IMR-90 (cell line): ENCODE results near the gene DAAM2. TPM values are rescaled to one million over a fixed set of nuclear protein-coding genes. Genes with fewer than 3 reads are reported as not detected.

Experiments used
- ATAC-seq: fragments of 200-7000 bp; cut with Tn5 transposase; 2 replicates; pipeline ENCODE4 v1.9.1; 2020; ENCODE audit warnings: low read depth, mild to moderate bottlenecking, moderate library complexity
- BruUV-seq: library from RNA; stranded (reverse); fragments of 400-500 nt; replicated peaks from 2 replicates; lab custom pipeline; 2021; lab: Mats Ljungman, UMichigan
- CTCF ChIA-PET: fragments of 300-600 bp; formaldehyde crosslinking; extraction: SDS; loops from one replicate; lab custom pipeline; 2021; ENCODE audit warnings: antibody characterized with exemption; lab: Yijun Ruan, JAX
- POLR2A ChIA-PET: fragments of 300-600 bp; sonication (Branson Sonifier 250); formaldehyde crosslinking; loops from one replicate; lab custom pipeline; 2022; ENCODE audit warnings: antibody characterized with exemption; ENCODE audit not compliant: unreplicated experiment; lab: Charles Lee
- DNase-seq: peaks from one replicate; pipeline ENCODE4 v3.0.0; 2013
- H2AFZ ChIP-seq: replicated peaks from 2 replicates; pipeline ENCODE3; 2013; ENCODE audit warnings: low read length, mild to moderate bottlenecking; ENCODE audit not compliant: poor library complexity
- H2AK5ac ChIP-seq: 2 replicates; pipeline ENCODE4 v1.6.1; 2013; ENCODE audit warnings: low read depth, low read length, inconsistent platforms
- H2AK9ac ChIP-seq: replicated peaks from 2 replicates; pipeline ENCODE3; 2013; ENCODE audit warnings: mild to moderate bottlenecking, low read depth, low read length, moderate library complexity; ENCODE audit not compliant: poor library complexity
- H2BK120ac ChIP-seq: 2 replicates; pipeline ENCODE4 v1.6.1; 2013; ENCODE audit warnings: low read depth, low read length, inconsistent platforms
- H2BK15ac ChIP-seq: 3 replicates; pipeline ENCODE4 v1.6.1; 2013; ENCODE audit warnings: low read depth, low read length, inconsistent platforms
- H2BK20ac ChIP-seq: 2 replicates; pipeline ENCODE4 v1.6.1; 2013; ENCODE audit warnings: low read depth, mild to moderate bottlenecking, inconsistent platforms, low read length, moderate library complexity
- H2BK5ac ChIP-seq: 2 replicates; pipeline ENCODE4 v1.6.1; 2013; ENCODE audit warnings: mild to moderate bottlenecking, low read depth, low read length, inconsistent platforms; ENCODE audit not compliant: poor library complexity, severe bottlenecking
- H3K14ac ChIP-seq: replicated peaks from 2 replicates; pipeline ENCODE4 v1.6.1; 2013; ENCODE audit warnings: low read depth, low read length, inconsistent platforms
- H3K18ac ChIP-seq: 2 replicates; pipeline ENCODE4 v1.6.1; 2013; ENCODE audit warnings: low read depth, low read length, control low read depth
- H3K23ac ChIP-seq: 2 replicates; pipeline ENCODE4 v1.6.1; 2013; ENCODE audit warnings: low read depth, low read length, inconsistent platforms
- H3K27ac ChIP-seq: 2 replicates; pipeline ENCODE4 v1.5.1; 2013; ENCODE audit warnings: mild to moderate bottlenecking, control low read depth, low read length; ENCODE audit not compliant: insufficient read depth
- H3K27me3 ChIP-seq: 2 replicates; pipeline ENCODE4 v1.6.1; 2013; ENCODE audit warnings: low read length; ENCODE audit not compliant: control insufficient read depth, insufficient read depth
- H3K36me3 ChIP-seq: 2 replicates; pipeline ENCODE4 v1.6.1; 2013; ENCODE audit warnings: low read length, mixed read lengths; ENCODE audit not compliant: control insufficient read depth, insufficient read depth
- H3K4ac ChIP-seq: 2 replicates; pipeline ENCODE4 v1.6.1; 2013; ENCODE audit warnings: low read depth, low read length, inconsistent platforms
- H3K4me1 ChIP-seq: 2 replicates; pipeline ENCODE4 v1.6.1; 2013; ENCODE audit warnings: low read length, mixed read lengths; ENCODE audit not compliant: control insufficient read depth, insufficient read depth
- H3K4me2 ChIP-seq: 2 replicates; pipeline ENCODE4 v1.6.1; 2013; ENCODE audit warnings: low read depth, mild to moderate bottlenecking, control low read depth, low read length, moderate library complexity
- H3K4me3 ChIP-seq: 2 replicates; pipeline ENCODE4 v1.5.1; 2013; ENCODE audit warnings: low read depth, mild to moderate bottlenecking, control low read depth, low read length, moderate library complexity; ENCODE audit not compliant: insufficient read depth
- H3K56ac ChIP-seq: 2 replicates; pipeline ENCODE4 v1.6.1; 2013; ENCODE audit warnings: low read length, inconsistent platforms; ENCODE audit not compliant: insufficient read depth; ENCODE audit errors: extremely low read depth
- H3K79me1 ChIP-seq, 2 experiments: 2 replicates each; pipeline ENCODE4 v1.6.1; 2013; ENCODE audit warnings: low read length in 2 of 2, inconsistent platforms in 1 of 2, low read depth in 1 of 2
- H3K9ac ChIP-seq: 2 replicates; pipeline ENCODE4 v1.6.1; 2013; ENCODE audit warnings: low read depth, low read length, control low read depth
- H3K9me1 ChIP-seq: 2 replicates; pipeline ENCODE4 v1.6.1; 2013; ENCODE audit warnings: low read length, inconsistent platforms; ENCODE audit not compliant: insufficient read depth
- H3K9me3 ChIP-seq: 2 replicates; pipeline ENCODE4 v1.6.1; 2013; ENCODE audit warnings: low read length; ENCODE audit not compliant: control insufficient read depth, insufficient read depth
- H4K20me1 ChIP-seq: 2 replicates; pipeline ENCODE4 v1.6.1; 2013; ENCODE audit warnings: low read length, inconsistent platforms; ENCODE audit not compliant: insufficient read depth
- H4K5ac ChIP-seq: 2 replicates; pipeline ENCODE4 v1.6.1; 2013; ENCODE audit warnings: mild to moderate bottlenecking, low read depth, low read length, control low read depth
- H4K8ac ChIP-seq, 2 experiments: 2 replicates each; pipeline ENCODE4 v1.6.1; 2013; ENCODE audit warnings: low read depth in 2 of 2, low read length in 2 of 2, control low read depth in 1 of 2, inconsistent platforms in 1 of 2
- H4K91ac ChIP-seq: 2 replicates; pipeline ENCODE4 v1.6.1; 2013; ENCODE audit warnings: low read depth, low read length, inconsistent platforms; ENCODE audit not compliant: insufficient read depth
- BHLHE40 ChIP-seq: fragments of 150-350 bp; IDR thresholded peaks from 2 replicates; pipeline ENCODE4 v1.6.1; 2016; ENCODE audit warnings: mild to moderate bottlenecking, low read depth, low read length
- CEBPB ChIP-seq: IDR thresholded peaks from 2 replicates; pipeline ENCODE4 v1.6.1; 2012; ENCODE audit warnings: low read depth, low read length, improper control_type of control experiment
- CHD1 ChIP-seq: IDR thresholded peaks from 2 replicates; pipeline ENCODE4 v1.6.1; 2012; ENCODE audit warnings: low read depth, low read length, improper control_type of control experiment
- FOS ChIP-seq: fragments of 150-350 bp; IDR thresholded peaks from 2 replicates; pipeline ENCODE4 v1.6.1; 2016; ENCODE audit warnings: low read depth, low read length
- MAFK ChIP-seq: IDR thresholded peaks from 2 replicates; pipeline ENCODE4 v1.6.1; 2012; ENCODE audit warnings: low read depth, low read length, improper control_type of control experiment
- MAZ ChIP-seq: IDR thresholded peaks from 2 replicates; pipeline ENCODE4 v1.6.1; 2012; ENCODE audit warnings: low read depth, mild to moderate bottlenecking, low read length, improper control_type of control experiment, moderate library complexity, borderline replicate concordance
- MXI1 ChIP-seq: IDR thresholded peaks from 2 replicates; pipeline ENCODE4 v1.6.1; 2012; ENCODE audit warnings: low read depth, mild to moderate bottlenecking, low read length, moderate library complexity, borderline replicate concordance
- NFE2L2 ChIP-seq: fragments of 150-350 bp; IDR thresholded peaks from 2 replicates; pipeline ENCODE4 v1.6.1; 2016; ENCODE audit warnings: low read depth, mild to moderate bottlenecking, low read length
- POLR2A ChIP-seq: IDR thresholded peaks from 2 replicates; pipeline ENCODE4 v1.6.1; 2012; ENCODE audit warnings: mild to moderate bottlenecking, low read depth, low read length
- RAD21 ChIP-seq: IDR thresholded peaks from 2 replicates; pipeline ENCODE4 v1.6.1; 2012; ENCODE audit warnings: low read length, improper control_type of control experiment
- RCOR1 ChIP-seq: IDR thresholded peaks from 2 replicates; pipeline ENCODE4 v1.6.1; 2012; ENCODE audit warnings: mild to moderate bottlenecking, low read length, improper control_type of control experiment; ENCODE audit not compliant: insufficient replicate concordance
- RFX5 ChIP-seq: IDR thresholded peaks from 2 replicates; pipeline ENCODE4 v1.8.0; 2012; ENCODE audit warnings: low read depth, mild to moderate bottlenecking, low read length, moderate library complexity
- SMC3 ChIP-seq: fragments of 150-350 bp; IDR thresholded peaks from 2 replicates; pipeline ENCODE4 v1.6.1; 2016; ENCODE audit warnings: low read depth, mild to moderate bottlenecking, antibody characterized with exemption, low read length, moderate library complexity
- WGBS, 2 experiments: methylation state at CpG; one replicate each; pipeline versions ENCODE4 v1.1.5 to v1.1.7; 2013; ENCODE audit warnings: missing lambda C conversion rate in 2 of 2; ENCODE audit not compliant: insufficient read length in 1 of 2; ENCODE audit errors: extremely low coverage in 2 of 2; 5-methylcytosine and 5-hydroxymethylcytosine counted together
- dilution Hi-C: fragments of 300-500 bp; cut with HindIII; formaldehyde crosslinking; loops from one replicate; pipeline ENCODE4 v1.14.3; 2018; ENCODE audit warnings: low sequenced_read_pairs; ENCODE audit not compliant: unreplicated experiment
- in situ Hi-C: fragments of 300-500 bp; cut with MboI; formaldehyde crosslinking; loops from 3 replicates; pipeline ENCODE4 v1.14.3; 2019; ENCODE audit warnings: low sequenced_read_pairs, inconsistent platforms, mixed read lengths
- intact Hi-C: fragments of 100-400 bp; cut with micrococcal nuclease; formaldehyde crosslinking; loops from 2 replicates; pipeline ENCODE4 v1.10.0; 2022
- polyA plus RNA-seq, 3 experiments: library from polyadenylated mRNA; depleted of rRNA; stranded (reverse); fragments of >200 nt; gene quantifications; 2 replicates each; pipeline ENCODE4 v1.2.3, GENCODE V29; 2012; ENCODE audit warnings: low replicate concordance in 1 of 3
- total RNA-seq: library from RNA; depleted of rRNA; stranded (reverse); fragments of >200 nt; gene quantifications from 2 replicates; pipeline ENCODE4 v1.2.3, GENCODE V29; 2012
- TF ChIP-seq, protein P1 (sequence below): fragments of 150-350 bp; IDR thresholded peaks from 2 replicates; pipeline ENCODE4 v1.6.1; 2017; ENCODE audit warnings: mild to moderate bottlenecking, antibody characterized with exemption, low read length, low read depth
- TF ChIP-seq, protein P2 (sequence below): conservative IDR thresholded peaks from 2 replicates; pipeline ENCODE4 v1.5.1; 2012; ENCODE audit warnings: mild to moderate bottlenecking, low read depth, low read length, improper control_type of control experiment
- TF ChIP-seq, protein P3 (sequence below): fragments of 150-350 bp; IDR thresholded peaks from 2 replicates; pipeline ENCODE4 v1.6.1; 2016; ENCODE audit warnings: low read depth, mild to moderate bottlenecking, low read length, moderate library complexity, borderline replicate concordance

The DAAM2 gene
- total and polyA plus RNA-seq, 2 of the 4 experiments (the other 2 are of a cell fraction): 11.2 to 12.9 TPM

DNA sequence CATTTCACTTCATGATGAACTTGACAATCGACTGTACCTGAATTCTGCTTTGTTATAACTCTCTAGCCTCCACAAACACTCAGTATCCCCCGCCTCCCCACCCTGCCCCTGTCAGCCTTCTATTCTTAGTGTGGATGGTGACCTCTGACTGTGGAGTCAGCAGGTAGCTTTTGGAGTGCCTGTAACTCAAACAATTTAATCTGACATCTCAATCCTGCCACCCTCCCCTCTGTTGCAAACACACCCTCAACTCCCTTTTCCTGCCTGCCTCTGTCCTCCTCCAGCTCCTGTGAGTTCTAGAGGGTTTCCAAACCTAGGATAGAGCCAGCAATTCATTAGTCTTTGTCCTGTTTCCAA, 20.3 kb downstream of the DAAM2 start:
- in situ Hi-C loops (no loop called here), intact Hi-C loops (no loop called here), dilution Hi-C loops (no loop called here)
- Histone ChIP-seq H3K27me3 (no peaks in the 10 kb centered on the region), H4K8ac (no peak overlapping the region), H4K5ac (peak overlapping the region; percentile 1; the same call in 1 of the 2 replicates), H4K91ac (peak overlapping the region; percentile 45; the same call in 1 of the 2 replicates), H3K4me2 (peak overlapping the region; percentile 27; the same call in 1 of the 2 replicates), H3K23ac (no peak overlapping the region), H2BK15ac (no peak overlapping the region), H3K79me1 (peaks cover 0 to 13% of the 10 kb centered on the region in 2 experiments; a peak in 1 of 4 replicates), H3K4ac (peak overlapping the region; percentile 57), H3K56ac (no peak overlapping the region), H3K18ac (no peak overlapping the region; the same call in 1 of the 2 replicates), H3K4me1 (peaks cover 16% of the 10 kb centered on the region), H3K9me3 (0 out of 2 replicates have a peak, but pooled peaks cover 2% of the 10 kb centered on the region), H3K27ac (peak overlapping the region; percentile 41; the same call in 1 of the 2 replicates), H2BK120ac (no peak overlapping the region; the same call in 1 of the 2 replicates), H2BK5ac (peak overlapping the region; percentile 5), H2AK5ac (no peak overlapping the region; the same call in 1 of the 2 replicates), H3K9me1 (0 out of 2 replicates have a peak, but pooled peaks cover 2% of the 10 kb centered on the region), H2AFZ (no peak overlapping the region), H4K20me1 (no peaks in the 10 kb centered on the region), H3K14ac (no peak overlapping the region), H3K4me3 (no peak overlapping the region), H2AK9ac (no peak overlapping the region), H3K9ac (no peak overlapping the region), H2BK20ac (peak overlapping the region; percentile 11; the same call in 1 of the 2 replicates), H3K36me3 (no peaks in the 10 kb centered on the region)
- POLR2A ChIA-PET: no interaction called here
- DNase-seq (no peak), ATAC-seq (peak; percentile 46)
- WGBS, 2 experiments: no CpG with 5 or more reads among the region's 2 CpGs
- BruUV-seq: no TSS peak
- TF ChIP-seq, protein P1, sequence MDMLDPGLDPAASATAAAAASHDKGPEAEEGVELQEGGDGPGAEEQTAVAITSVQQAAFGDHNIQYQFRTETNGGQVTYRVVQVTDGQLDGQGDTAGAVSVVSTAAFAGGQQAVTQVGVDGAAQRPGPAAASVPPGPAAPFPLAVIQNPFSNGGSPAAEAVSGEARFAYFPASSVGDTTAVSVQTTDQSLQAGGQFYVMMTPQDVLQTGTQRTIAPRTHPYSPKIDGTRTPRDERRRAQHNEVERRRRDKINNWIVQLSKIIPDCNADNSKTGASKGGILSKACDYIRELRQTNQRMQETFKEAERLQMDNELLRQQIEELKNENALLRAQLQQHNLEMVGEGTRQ: no peak
- TF ChIP-seq NFE2L2 (no peak), CEBPB (no peak), RCOR1 (no peak), SMC3 (no peak), BHLHE40 (no peak), FOS (no peak), CHD1 (no peak), POLR2A (no peak), MXI1 (no peak), MAZ (no peak), RFX5 (no peak), RAD21 (no peak), MAFK (no peak)
- TF ChIP-seq, protein P2, sequence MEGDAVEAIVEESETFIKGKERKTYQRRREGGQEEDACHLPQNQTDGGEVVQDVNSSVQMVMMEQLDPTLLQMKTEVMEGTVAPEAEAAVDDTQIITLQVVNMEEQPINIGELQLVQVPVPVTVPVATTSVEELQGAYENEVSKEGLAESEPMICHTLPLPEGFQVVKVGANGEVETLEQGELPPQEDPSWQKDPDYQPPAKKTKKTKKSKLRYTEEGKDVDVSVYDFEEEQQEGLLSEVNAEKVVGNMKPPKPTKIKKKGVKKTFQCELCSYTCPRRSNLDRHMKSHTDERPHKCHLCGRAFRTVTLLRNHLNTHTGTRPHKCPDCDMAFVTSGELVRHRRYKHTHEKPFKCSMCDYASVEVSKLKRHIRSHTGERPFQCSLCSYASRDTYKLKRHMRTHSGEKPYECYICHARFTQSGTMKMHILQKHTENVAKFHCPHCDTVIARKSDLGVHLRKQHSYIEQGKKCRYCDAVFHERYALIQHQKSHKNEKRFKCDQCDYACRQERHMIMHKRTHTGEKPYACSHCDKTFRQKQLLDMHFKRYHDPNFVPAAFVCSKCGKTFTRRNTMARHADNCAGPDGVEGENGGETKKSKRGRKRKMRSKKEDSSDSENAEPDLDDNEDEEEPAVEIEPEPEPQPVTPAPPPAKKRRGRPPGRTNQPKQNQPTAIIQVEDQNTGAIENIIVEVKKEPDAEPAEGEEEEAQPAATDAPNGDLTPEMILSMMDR: no peak
- TF ChIP-seq, protein P3, sequence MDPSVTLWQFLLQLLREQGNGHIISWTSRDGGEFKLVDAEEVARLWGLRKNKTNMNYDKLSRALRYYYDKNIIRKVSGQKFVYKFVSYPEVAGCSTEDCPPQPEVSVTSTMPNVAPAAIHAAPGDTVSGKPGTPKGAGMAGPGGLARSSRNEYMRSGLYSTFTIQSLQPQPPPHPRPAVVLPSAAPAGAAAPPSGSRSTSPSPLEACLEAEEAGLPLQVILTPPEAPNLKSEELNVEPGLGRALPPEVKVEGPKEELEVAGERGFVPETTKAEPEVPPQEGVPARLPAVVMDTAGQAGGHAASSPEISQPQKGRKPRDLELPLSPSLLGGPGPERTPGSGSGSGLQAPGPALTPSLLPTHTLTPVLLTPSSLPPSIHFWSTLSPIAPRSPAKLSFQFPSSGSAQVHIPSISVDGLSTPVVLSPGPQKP: no peak
- CTCF ChIA-PET: interaction anchor here (1.4 kb wide), 1 partner anchor 12 kb away, joined by 6 read pairs; no protein-coding TSS in a partner anchor
